Neural cell (in vitro differentiated cells): Measurements from ENCODE around the gene ARHGAP5.

ENCODE experiments used
- CTCF ChIP-seq: fragments of 450-650 bp; IDR thresholded peaks from 2 replicates; pipeline ENCODE4 v1.5.1; 2014; ENCODE audit warnings: antibody characterized with exemption, mild to moderate bottlenecking, moderate library complexity; ENCODE audit not compliant: poor library complexity, severe bottlenecking
- EP300 ChIP-seq: fragments of 450-650 bp; conservative IDR thresholded peaks from 2 replicates; pipeline ENCODE4 v1.6.1; 2014; ENCODE audit warnings: antibody characterized with exemption, mild to moderate bottlenecking, moderate library complexity; ENCODE audit not compliant: poor library complexity, severe bottlenecking
- EZH2 ChIP-seq: fragments of 200-600, 300-800 bp; shearing (Covaris generic), sonication (generic); IDR thresholded peaks from 2 replicates; pipeline ENCODE4 v1.6.1; 2014; ENCODE audit warnings: antibody characterized with exemption, low read length, borderline replicate concordance, mild to moderate bottlenecking; ENCODE audit not compliant: insufficient read depth, poor library complexity, severe bottlenecking
- MXI1 ChIP-seq: fragments of 450-650 bp; conservative IDR thresholded peaks from 2 replicates; pipeline ENCODE4 v1.6.1; 2014; ENCODE audit warnings: antibody characterized with exemption, mild to moderate bottlenecking; ENCODE audit not compliant: poor library complexity, severe bottlenecking
- POLR2AphosphoS5 ChIP-seq: IDR thresholded peaks from 2 replicates; pipeline ENCODE4 v1.6.1; 2012
- RAD21 ChIP-seq: fragments of 450-650 bp; conservative IDR thresholded peaks from 2 replicates; pipeline ENCODE4 v1.6.1; 2014; ENCODE audit warnings: antibody characterized with exemption, mild to moderate bottlenecking, moderate library complexity
- TAF1 ChIP-seq: IDR thresholded peaks from 2 replicates; pipeline ENCODE4 v1.6.1; 2012; ENCODE audit warnings: low read depth
- TF ChIP-seq, protein P1 (sequence below): IDR thresholded peaks from 2 replicates; pipeline ENCODE4 v1.6.1; 2012; ENCODE audit warnings: borderline replicate concordance

DNA sequence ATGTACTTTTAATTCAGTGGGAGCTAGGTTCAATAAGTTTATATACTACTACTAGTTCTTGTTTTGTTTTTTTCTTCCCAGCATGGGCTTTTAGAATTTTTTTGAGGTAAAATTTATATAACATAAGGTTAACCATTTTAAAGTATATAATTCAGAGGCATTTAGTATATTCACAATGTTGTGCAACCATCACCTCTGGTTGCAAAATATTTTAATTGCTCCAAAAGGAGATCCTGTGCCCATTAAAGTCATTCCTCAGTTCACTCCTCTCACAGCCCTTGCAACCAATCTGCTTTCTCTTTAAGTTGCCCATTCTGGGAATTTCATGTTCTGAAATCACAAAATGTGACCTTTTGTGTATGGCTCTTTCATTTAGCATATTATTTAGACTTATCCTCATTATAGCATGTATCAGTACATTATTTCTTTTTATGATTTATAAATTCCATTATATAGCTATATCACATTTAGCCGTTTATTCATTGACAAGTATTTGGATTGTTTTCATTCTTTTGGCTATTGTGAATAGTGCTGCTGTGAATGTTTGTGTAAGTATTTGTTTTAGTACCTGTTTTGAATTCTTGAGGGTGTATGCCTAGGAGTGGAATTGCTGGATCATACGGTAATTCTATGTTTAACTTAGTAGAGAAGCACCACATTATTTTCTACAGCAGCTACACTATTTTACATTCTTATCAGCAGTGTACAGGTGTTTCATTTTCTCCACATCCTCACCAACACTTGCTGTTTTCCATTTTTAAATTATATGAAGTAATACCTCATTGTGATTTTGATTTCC is 59.1 kb downstream of the ARHGAP5 start:
- no peak for TF ChIP-seq CTCF
- no peak for TF ChIP-seq POLR2AphosphoS5
- TF ChIP-seq EP300: no peak
- TF ChIP-seq, protein P1, sequence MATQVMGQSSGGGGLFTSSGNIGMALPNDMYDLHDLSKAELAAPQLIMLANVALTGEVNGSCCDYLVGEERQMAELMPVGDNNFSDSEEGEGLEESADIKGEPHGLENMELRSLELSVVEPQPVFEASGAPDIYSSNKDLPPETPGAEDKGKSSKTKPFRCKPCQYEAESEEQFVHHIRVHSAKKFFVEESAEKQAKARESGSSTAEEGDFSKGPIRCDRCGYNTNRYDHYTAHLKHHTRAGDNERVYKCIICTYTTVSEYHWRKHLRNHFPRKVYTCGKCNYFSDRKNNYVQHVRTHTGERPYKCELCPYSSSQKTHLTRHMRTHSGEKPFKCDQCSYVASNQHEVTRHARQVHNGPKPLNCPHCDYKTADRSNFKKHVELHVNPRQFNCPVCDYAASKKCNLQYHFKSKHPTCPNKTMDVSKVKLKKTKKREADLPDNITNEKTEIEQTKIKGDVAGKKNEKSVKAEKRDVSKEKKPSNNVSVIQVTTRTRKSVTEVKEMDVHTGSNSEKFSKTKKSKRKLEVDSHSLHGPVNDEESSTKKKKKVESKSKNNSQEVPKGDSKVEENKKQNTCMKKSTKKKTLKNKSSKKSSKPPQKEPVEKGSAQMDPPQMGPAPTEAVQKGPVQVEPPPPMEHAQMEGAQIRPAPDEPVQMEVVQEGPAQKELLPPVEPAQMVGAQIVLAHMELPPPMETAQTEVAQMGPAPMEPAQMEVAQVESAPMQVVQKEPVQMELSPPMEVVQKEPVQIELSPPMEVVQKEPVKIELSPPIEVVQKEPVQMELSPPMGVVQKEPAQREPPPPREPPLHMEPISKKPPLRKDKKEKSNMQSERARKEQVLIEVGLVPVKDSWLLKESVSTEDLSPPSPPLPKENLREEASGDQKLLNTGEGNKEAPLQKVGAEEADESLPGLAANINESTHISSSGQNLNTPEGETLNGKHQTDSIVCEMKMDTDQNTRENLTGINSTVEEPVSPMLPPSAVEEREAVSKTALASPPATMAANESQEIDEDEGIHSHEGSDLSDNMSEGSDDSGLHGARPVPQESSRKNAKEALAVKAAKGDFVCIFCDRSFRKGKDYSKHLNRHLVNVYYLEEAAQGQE: no peak
- no peak for TF ChIP-seq EZH2
- no peak for TF ChIP-seq TAF1
- no peak for TF ChIP-seq RAD21
- no peak for TF ChIP-seq MXI1
